C4-2B (cell line): ENCODE results near the gene PRKCE.

Experiments used
- ZFX ChIP-seq: fragments of 450-650 bp; IDR thresholded peaks from 2 replicates; pipeline ENCODE4 v1.6.1; 2017
- TF ChIP-seq, protein P1 (sequence below): fragments of 450-650 bp; conservative IDR thresholded peaks from 2 replicates; pipeline ENCODE4 v1.5.1; 2017; ENCODE audit warnings: mild to moderate bottlenecking

DNA sequence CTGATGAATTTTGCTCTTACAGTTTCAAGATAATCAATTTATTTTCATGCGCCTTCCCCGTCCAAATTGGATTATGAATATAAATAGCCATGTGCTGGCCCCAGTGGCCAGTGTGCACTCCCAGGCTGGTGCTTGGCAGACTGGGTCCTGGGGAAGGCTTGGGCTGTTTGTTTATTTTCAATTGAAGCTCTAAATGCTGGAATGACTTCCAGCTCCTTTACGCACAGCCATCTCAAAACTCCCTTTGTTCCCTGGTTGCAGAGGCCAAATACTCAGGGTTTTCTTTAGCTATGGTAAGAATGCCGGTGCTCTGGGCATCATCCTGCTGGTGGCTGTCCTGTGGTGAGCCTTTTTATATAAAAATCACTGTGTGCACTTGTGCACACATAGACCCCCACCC lies 131.5 kb downstream of the PRKCE start:
- TF ChIP-seq, protein P1, sequence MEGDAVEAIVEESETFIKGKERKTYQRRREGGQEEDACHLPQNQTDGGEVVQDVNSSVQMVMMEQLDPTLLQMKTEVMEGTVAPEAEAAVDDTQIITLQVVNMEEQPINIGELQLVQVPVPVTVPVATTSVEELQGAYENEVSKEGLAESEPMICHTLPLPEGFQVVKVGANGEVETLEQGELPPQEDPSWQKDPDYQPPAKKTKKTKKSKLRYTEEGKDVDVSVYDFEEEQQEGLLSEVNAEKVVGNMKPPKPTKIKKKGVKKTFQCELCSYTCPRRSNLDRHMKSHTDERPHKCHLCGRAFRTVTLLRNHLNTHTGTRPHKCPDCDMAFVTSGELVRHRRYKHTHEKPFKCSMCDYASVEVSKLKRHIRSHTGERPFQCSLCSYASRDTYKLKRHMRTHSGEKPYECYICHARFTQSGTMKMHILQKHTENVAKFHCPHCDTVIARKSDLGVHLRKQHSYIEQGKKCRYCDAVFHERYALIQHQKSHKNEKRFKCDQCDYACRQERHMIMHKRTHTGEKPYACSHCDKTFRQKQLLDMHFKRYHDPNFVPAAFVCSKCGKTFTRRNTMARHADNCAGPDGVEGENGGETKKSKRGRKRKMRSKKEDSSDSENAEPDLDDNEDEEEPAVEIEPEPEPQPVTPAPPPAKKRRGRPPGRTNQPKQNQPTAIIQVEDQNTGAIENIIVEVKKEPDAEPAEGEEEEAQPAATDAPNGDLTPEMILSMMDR: no peak
- no peak for TF ChIP-seq ZFX
